Erythroblast (primary cell): ENCODE data around the gene FAM98C.

ENCODE experiments used
- DNase-seq, 2 experiments: peaks; one replicate each; lab custom pipeline; 2025; lab: John Stamatoyannopoulos, UW
- GATA1 ChIP-seq: IDR thresholded peaks from 2 replicates; pipeline ENCODE4 v1.6.1; 2011; ENCODE audit warnings: low read depth, mild to moderate bottlenecking, control low read depth, low read length, moderate library complexity
- POLR2A ChIP-seq: IDR thresholded peaks from 2 replicates; pipeline ENCODE4 v1.6.1; 2011; ENCODE audit warnings: mild to moderate bottlenecking, low read length

FAM98C gene

GRCh38 chr19:38371081-38371480 lies 31.8 kb upstream of the FAM98C start:
- no peak for DNase-seq
- TF ChIP-seq POLR2A: no peak
- TF ChIP-seq GATA1: no peak

GRCh38 chr19:38373907-38374331 lies 29.0 kb upstream of the FAM98C start:
- TF ChIP-seq POLR2A (no peak), GATA1 (no peak)

DNA sequence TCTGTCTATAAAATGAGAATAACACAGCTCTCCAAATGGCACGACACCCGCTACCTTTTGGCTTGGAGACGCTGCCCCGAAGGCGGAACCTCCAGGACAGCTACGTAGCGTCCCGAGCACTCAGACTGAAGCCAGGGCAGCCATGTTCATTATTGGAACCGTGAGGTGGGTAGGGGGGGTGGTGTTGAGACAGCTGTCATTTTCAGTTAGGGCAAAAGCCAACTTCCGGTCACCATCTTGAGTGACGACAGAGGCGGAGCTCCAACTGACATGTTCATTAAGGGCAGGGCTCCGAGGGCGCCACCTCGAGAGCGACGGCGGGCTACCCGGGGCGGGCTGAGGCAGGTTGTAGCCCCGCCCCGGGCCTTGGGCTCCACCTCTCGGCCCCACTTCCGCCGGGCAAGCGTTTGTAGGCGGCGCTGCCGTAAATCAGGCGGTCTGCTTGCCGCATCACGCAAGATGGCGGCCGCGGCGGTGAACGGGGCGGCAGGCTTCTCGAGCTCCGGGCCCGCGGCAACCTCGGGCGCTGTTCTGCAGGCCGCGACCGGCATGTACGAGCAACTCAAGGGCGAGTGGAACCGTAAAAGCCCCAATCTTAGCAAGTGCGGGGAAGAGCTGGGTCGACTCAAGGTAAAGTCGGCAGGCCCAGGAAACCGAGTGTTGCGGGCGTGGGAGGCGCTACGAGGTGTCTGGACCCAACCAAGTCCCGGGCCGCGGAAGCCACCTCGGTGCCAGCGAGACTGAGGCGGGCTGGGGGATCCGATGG lies 28.4 kb upstream of the FAM98C start, which contains the start of gene PSMD8:
PSMD8 (plus strand) TSS at position 240 of the 766 bp plus-strand sequence; CDS start at position 271, 31 bp downstream.
- peak; percentile 100 for DNase-seq
- TF ChIP-seq POLR2A (peak; percentile 96), GATA1 (no peak)

More at GRCh38 chr19:38373907-38374331, 29.0 kb upstream of the FAM98C start:
- no peak for DNase-seq

GRCh38 chr19:38375098-38375493 lies 27.8 kb upstream of the FAM98C start:
- DNase-seq: peak; percentile 80 to 84
- TF ChIP-seq GATA1 (no peak), POLR2A (no peak)

- DNase-seq: no peak
- TF ChIP-seq POLR2A (no peak), GATA1 (no peak)
Observed at GRCh38 chr19:38375748-38376147, 27.1 kb upstream of the FAM98C start.

DNA sequence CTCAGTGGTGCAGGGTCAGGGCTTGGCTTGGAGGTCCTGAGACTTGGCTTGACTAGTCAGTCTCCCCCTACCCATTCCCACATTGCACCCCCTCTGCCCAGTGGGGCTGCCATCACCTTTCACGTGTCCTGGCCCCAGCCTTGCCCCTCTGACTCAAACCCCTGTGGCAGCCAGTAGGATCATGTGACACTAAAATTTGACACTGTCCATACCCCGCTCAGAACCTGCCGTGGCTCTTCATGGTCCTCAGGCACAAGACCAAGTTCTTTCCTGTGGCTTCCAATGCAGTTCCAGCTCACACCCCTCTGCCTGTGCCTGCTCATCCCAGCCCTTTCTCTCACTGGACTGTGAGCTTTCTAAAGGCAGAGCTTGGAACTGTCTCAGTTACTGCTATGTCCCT lies 26.3 kb upstream of the FAM98C start:
- no peak for TF ChIP-seq POLR2A
- TF ChIP-seq GATA1: no peak
- no peak for DNase-seq

DNA sequence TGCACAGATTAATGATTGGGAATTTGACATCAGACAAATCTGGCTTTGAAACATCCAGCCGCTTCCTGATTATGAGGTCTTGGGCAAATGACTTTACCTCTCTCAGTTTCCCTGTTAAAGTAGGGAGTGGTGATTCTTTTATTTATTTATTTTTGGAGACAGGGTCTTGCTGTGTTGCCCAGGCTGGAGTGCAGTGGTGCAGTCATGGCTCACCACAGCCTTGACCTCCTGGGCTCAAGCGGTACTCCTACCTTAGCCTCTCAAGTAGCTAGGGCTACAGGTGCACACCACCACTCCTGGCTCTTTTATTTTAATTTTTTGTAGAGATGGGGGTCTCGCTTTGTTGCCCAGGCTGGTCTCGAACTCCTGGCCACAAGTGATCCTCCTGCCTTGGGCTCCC lies 25.8 kb upstream of the FAM98C start:
- DNase-seq: no peak
- TF ChIP-seq POLR2A: no peak
- no peak for TF ChIP-seq GATA1

DNA sequence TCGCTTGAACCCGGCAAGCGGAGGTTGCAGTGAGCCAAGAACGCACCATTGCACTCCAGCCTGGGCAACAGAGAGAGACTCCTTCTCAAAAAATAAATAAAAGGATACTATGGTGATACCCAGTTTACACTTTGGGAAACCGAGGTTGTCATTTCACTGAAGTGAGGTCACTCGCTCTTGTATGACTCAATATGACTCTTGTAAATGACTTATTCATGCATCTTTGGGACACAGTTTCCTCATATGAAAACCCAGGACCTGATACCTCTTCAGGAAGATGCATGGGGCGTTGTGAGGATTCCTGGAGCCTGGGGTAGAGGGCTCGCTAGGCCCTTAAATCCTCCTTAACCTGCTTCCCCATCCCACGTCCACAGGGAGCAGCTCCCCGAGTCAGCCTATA lies 24.0 kb upstream of the FAM98C start:
- no peak for DNase-seq
- TF ChIP-seq POLR2A (no peak), GATA1 (no peak)

DNA sequence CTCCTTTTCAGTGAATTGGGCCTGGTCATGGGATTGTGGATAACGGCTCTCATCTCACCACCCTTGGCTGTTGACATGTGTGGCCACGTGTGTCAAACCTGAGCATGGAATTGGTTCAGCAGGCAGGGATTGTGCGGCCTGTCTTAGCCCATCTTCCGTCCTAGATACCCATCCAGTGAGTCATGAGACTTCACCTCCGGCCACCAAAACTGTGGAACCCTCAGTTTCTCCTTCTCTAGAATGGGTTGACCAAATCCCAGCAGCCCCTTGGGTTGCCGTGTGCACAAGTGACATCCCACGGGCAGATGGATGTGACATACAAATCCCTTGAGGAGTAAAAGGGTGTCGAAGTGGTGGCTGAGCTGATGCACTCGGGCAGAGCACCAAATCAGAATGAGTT lies 21.8 kb upstream of the FAM98C start:
- TF ChIP-seq POLR2A (no peak), GATA1 (no peak)

GRCh38 chr19:38383184-38383583 lies 19.7 kb upstream of the FAM98C start:
- DNase-seq: no peak
- TF ChIP-seq GATA1: no peak
- no peak for TF ChIP-seq POLR2A

More for the DNA sequence above, 21.8 kb upstream of the FAM98C start:
- no peak for DNase-seq

- no peak for TF ChIP-seq GATA1
- TF ChIP-seq POLR2A: no peak
- DNase-seq: no peak
Observed at GRCh38 chr19:38383743-38384142, 19.1 kb upstream of the FAM98C start.

GRCh38 chr19:38384209-38385027 lies 18.5 kb upstream of the FAM98C start:
- TF ChIP-seq POLR2A: peak; percentile 25
- no peak for TF ChIP-seq GATA1
- DNase-seq: no peak

- TF ChIP-seq POLR2A (no peak), GATA1 (no peak)
- DNase-seq: no peak
Observed at GRCh38 chr19:38385057-38385803, 17.7 kb upstream of the FAM98C start.

DNA sequence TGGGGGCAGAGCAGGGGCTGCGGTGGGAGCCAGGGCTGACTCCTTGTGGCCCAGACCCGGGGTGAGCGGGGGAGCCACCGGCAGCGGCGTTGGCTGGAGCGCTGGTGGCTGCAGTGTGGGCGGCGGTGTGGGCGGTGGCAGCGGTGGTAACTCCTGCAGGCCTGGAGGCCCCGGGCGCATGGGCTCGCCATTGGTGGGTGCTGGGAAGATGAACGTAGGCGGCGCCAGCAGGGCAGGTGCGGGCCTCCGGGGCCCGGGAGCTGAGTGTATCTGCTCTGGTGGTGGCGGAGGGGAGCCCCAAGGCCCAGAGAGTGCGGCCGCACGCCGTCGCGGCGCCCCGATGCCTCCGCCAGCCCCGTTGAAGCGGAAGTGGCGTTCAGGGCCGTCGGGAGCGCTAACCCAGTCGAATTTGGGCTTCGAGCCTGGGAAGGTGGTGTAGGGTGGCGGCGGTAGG lies 17.1 kb upstream of the FAM98C start:
- no peak for DNase-seq
- TF ChIP-seq POLR2A (no peak), GATA1 (no peak)
